Measurements from ENCODE around the gene FANCE. TPM values are rescaled to one million over a fixed set of nuclear protein-coding genes. Genes with fewer than 3 reads are reported as not detected.

FANCE gene
- total and polyA plus RNA-seq, 2 donors (not counting 1 experiment from before 2014, with no cell fraction given) = 9.2 to 12.8 TPM

- no peaks in the 10 kb centered on the region for H3K27me3 Mint-ChIP-seq
- ChIA-PET POLR2A (interaction anchor here (0.6 to 0.7 kb wide), 2 partner anchors 977 to 1267 kb away, joined by 3 to 7 read pairs; no protein-coding TSS in a partner anchor), CTCF (interaction anchor here (1.0 kb wide), 2 partner anchors 119 to 136 kb away, joined by 3 to 4 read pairs; no protein-coding TSS in a partner anchor)
- peaks cover 4 to 7% of the 10 kb centered on the region in 2 donors for H3K4me1 ChIP-seq (ENCODE audit: control insufficient read depth in 2 of 2, insufficient read depth in 2 of 2, low read length in 2 of 2)
- H3K36me3 ChIP-seq (replicated peaks in 1 of 2; ENCODE audit: control extremely low read depth in 1 of 2, control insufficient read depth in 1 of 2, extremely low read depth in 1 of 2, insufficient read depth in 2 of 2, low read length in 1 of 2) = peaks cover 6 to 14% of the 10 kb centered on the region in 2 experiments
- H3K27me3 ChIP-seq (replicated peaks in 1 of 4; ENCODE audit: control extremely low read depth in 1 of 4, control insufficient read depth in 3 of 4, insufficient read depth in 4 of 4, low read length in 3 of 4) = no peaks in the 10 kb centered on the region
- H3K4me1 Mint-ChIP-seq = peaks cover 10% of the 10 kb centered on the region
- DNase-seq (no peak), ATAC-seq (ENCODE audit: low read depth) (no peak)
- H3K9me3 ChIP-seq (ENCODE audit: control extremely low read depth in 1 of 3, control insufficient read depth in 2 of 3, insufficient read depth in 1 of 3, low read length in 2 of 3) = no peaks in the 10 kb centered on the region
- H3K4me3 Mint-ChIP-seq = no peak overlapping the region
- no peak overlapping the region for H3K27ac Mint-ChIP-seq
- no peaks in the 10 kb centered on the region for H4K20me1 ChIP-seq (ENCODE audit: control insufficient read depth, insufficient read depth, low read length, poor library complexity, severe bottlenecking)
- no peak for TF ChIP-seq CTCF (IDR thresholded peaks at IDR 0.05)
- no peak for TF ChIP-seq EZH2 (IDR thresholded peaks at IDR 0.05; ENCODE audit: borderline replicate concordance, insufficient read depth, low read depth, low read length, poor library complexity, severe bottlenecking)
- H3K4me2 ChIP-seq (replicated peaks; ENCODE audit: low read depth, low read length, poor library complexity, severe bottlenecking) = no peak overlapping the region
- peaks cover under 1% of the 10 kb centered on the region for H3K79me2 ChIP-seq (ENCODE audit: control insufficient read depth, insufficient read depth, low read length)
- no peaks in the 10 kb centered on the region for H3K9me3 Mint-ChIP-seq (ENCODE audit: insufficient read depth)
- H3K9ac ChIP-seq (ENCODE audit: low read length) = no peak overlapping the region
- H3K4me3 ChIP-seq (ENCODE audit: control extremely low read depth in 1 of 5, extremely low read depth in 1 of 5, insufficient read depth in 1 of 5, low read depth in 2 of 5, low read length in 4 of 5) = no peak overlapping the region
- no peak overlapping the region for H3K27ac ChIP-seq (ENCODE audit: low read length in 2 of 2)
- H2AFZ ChIP-seq (ENCODE audit: insufficient read depth, low read depth, low read length, poor library complexity, severe bottlenecking) = no peak overlapping the region
- WGBS (ENCODE audit: insufficient coverage) = no CpG with 5 or more reads among the region's 4 CpGs
- intact Hi-C loops (cut with micrococcal nuclease) = no loop called here
Observed at GRCh38 chr6:35463292-35463691, 11.2 kb downstream of the FANCE start.

GRCh38 chr6:35465646-35466045 lies 13.5 kb downstream of the FANCE start:
- WGBS (ENCODE audit: insufficient coverage) = no CpG with 5 or more reads among the region's 1 CpG
- Mint-ChIP-seq H3K4me1 (peaks cover 27% of the 10 kb centered on the region), H3K9me3 (ENCODE audit: insufficient read depth) (no peaks in the 10 kb centered on the region), H3K4me3 (no peak overlapping the region), H3K27ac (no peak overlapping the region), H3K27me3 (no peaks in the 10 kb centered on the region)
- Histone ChIP-seq H3K4me1 (ENCODE audit: control insufficient read depth in 2 of 2, insufficient read depth in 2 of 2, low read length in 2 of 2) (peaks cover 19 to 27% of the 10 kb centered on the region in 2 donors), H3K79me2 (ENCODE audit: control insufficient read depth, insufficient read depth, low read length) (peaks cover 8% of the 10 kb centered on the region), H3K36me3 (replicated peaks in 1 of 2; ENCODE audit: control extremely low read depth in 1 of 2, control insufficient read depth in 1 of 2, extremely low read depth in 1 of 2, insufficient read depth in 2 of 2, low read length in 1 of 2) (peaks cover 3 to 22% of the 10 kb centered on the region in 2 experiments), H3K9me3 (ENCODE audit: control extremely low read depth in 1 of 3, control insufficient read depth in 2 of 3, insufficient read depth in 1 of 3, low read length in 2 of 3) (no peaks in the 10 kb centered on the region), H3K4me3 (ENCODE audit: control extremely low read depth in 1 of 5, extremely low read depth in 1 of 5, insufficient read depth in 1 of 5, low read depth in 2 of 5, low read length in 4 of 5) (no peak overlapping the region), H3K27me3 (replicated peaks in 1 of 4; ENCODE audit: control extremely low read depth in 1 of 4, control insufficient read depth in 3 of 4, insufficient read depth in 4 of 4, low read length in 3 of 4) (no peaks in the 10 kb centered on the region), H3K9ac (ENCODE audit: low read length) (no peak overlapping the region), H3K4me2 (replicated peaks; ENCODE audit: low read depth, low read length, poor library complexity, severe bottlenecking) (no peak overlapping the region), H4K20me1 (ENCODE audit: control insufficient read depth, insufficient read depth, low read length, poor library complexity, severe bottlenecking) (peaks cover 21% of the 10 kb centered on the region), H3K27ac (ENCODE audit: low read length in 2 of 2) (no peak overlapping the region), H2AFZ (ENCODE audit: insufficient read depth, low read depth, low read length, poor library complexity, severe bottlenecking) (no peak overlapping the region)
- ATAC-seq (ENCODE audit: low read depth) (no peak), DNase-seq (no peak)
- intact Hi-C loops (cut with micrococcal nuclease) = loop anchor here (5.0 kb wide), 1 partner anchor 267 kb away; no protein-coding TSS in a partner anchor
- CTCF ChIA-PET = interaction anchor here (1.2 to 7.9 kb wide), 4 partner anchors 13 to 270 kb away, joined by 3 to 127 read pairs (median 36); partner anchors contain the start of genes DEF6, FANCE and PPARD
- TF ChIP-seq CTCF (IDR thresholded peaks at IDR 0.05) (no peak), EZH2 (IDR thresholded peaks at IDR 0.05; ENCODE audit: borderline replicate concordance, insufficient read depth, low read depth, low read length, poor library complexity, severe bottlenecking) (no peak)
- POLR2A ChIA-PET = no interaction called here

Measured in B cell (primary cell).